Inferior parietal cortex (tissue), 1 donor: ENCODE measurements around the gene CDHR5.
"Not testable (repeated sequence)": the region's sequence is repeated elsewhere in the genome, so short reads cannot be mapped to it uniquely, and the experiment has no call there.

Experiments
- DNase-seq: peaks from one replicate; pipeline ENCODE4 v3.0.0-alpha.2; 2016; ENCODE audit errors: extremely low spot score

The CDHR5 gene

GRCh38 chr11:624705-625635 is at the start of gene CDHR5:
Gene CDHR5, minus strand, starts transcription at chr11:624955. Its CDS starts 53 bp downstream, at chr11:624902.
- no peak for DNase-seq

GRCh38 chr11:674406-674805 is 49.7 kb upstream of the CDHR5 start:
- DNase-seq, result no peak

- DNase-seq, result no peak
These were observed 49.1 kb upstream of the CDHR5 start for GRCh38 chr11:673866-674265.

GRCh38 chr11:665704-666281 is 41.0 kb upstream of the CDHR5 start:
- peak; percentile 22 for DNase-seq

- no peak for DNase-seq
These were observed 40.4 kb upstream of the CDHR5 start for GRCh38 chr11:665062-665703.

- peak; percentile 61 for DNase-seq
These were observed 38.0 kb upstream of the CDHR5 start for GRCh38 chr11:662689-663274.

GRCh38 chr11:660681-661444 is 36.1 kb upstream of the CDHR5 start:
- DNase-seq, result no peak

- DNase-seq, result no peak
These were observed 35.5 kb upstream of the CDHR5 start for GRCh38 chr11:660281-660680.

GRCh38 chr11:659532-660085 is 34.9 kb upstream of the CDHR5 start:
- DNase-seq, result no peak

- DNase-seq, result no peak
These were observed 33.0 kb upstream of the CDHR5 start for GRCh38 chr11:657691-658126.

GRCh38 chr11:656866-657265 is 32.1 kb upstream of the CDHR5 start:
- DNase-seq, result no peak

- DNase-seq, result no peak
These were observed 31.7 kb upstream of the CDHR5 start for GRCh38 chr11:656426-656825.

GRCh38 chr11:655036-655726 is 30.4 kb upstream of the CDHR5 start:
- no peak for DNase-seq

GRCh38 chr11:654444-654843 is 29.7 kb upstream of the CDHR5 start:
- DNase-seq, result not testable (repeated sequence)

- DNase-seq, result no peak
These were observed 29.1 kb upstream of the CDHR5 start for GRCh38 chr11:653837-654236.

- not testable (repeated sequence) for DNase-seq
These were observed 28.4 kb upstream of the CDHR5 start for GRCh38 chr11:653136-653535.

- DNase-seq, result no peak
These were observed 25.7 kb upstream of the CDHR5 start for GRCh38 chr11:650482-650881.

GRCh38 chr11:647672-648158 is 23.0 kb upstream of the CDHR5 start:
- DNase-seq, result not testable (repeated sequence)

- no peak for DNase-seq
These were observed 21.5 kb upstream of the CDHR5 start for GRCh38 chr11:646214-646613.

GRCh38 chr11:645536-645935 is 20.8 kb upstream of the CDHR5 start:
- DNase-seq, result no peak
